OCI-LY3 (cell line): Measurements from ENCODE around the gene DPH3.
A peak's percentile ranks its signal among the peaks of the same experiment; 100 is the strongest.

ENCODE experiments used
- H2AFZ ChIP-seq: fragments of 200-600, 300-600 bp; shearing (Covaris generic); 2 replicates; pipeline ENCODE4 v1.6.0; 2014; ENCODE audit warnings: antibody characterized with exemption, low read depth, low read length
- H3K27ac ChIP-seq: fragments of 200-600, 300-600 bp; sonication (generic); 2 replicates; pipeline ENCODE4 v1.5.1; 2014; ENCODE audit warnings: mild to moderate bottlenecking, low read length, moderate library complexity, mixed read lengths
- H3K27me3 ChIP-seq: fragments of 200-600, 300-600 bp; sonication (generic); 2 replicates; pipeline ENCODE4 v1.6.1; 2014; ENCODE audit warnings: low read depth, low read length, mixed read lengths
- H3K36me3 ChIP-seq: fragments of 200-600, 300-600 bp; sonication (generic); replicated peaks from 2 replicates; pipeline ENCODE3; 2014; ENCODE audit warnings: low read depth, low read length, mixed read lengths
- H3K4me1 ChIP-seq: fragments of 300-600, 200-600 bp; sonication (generic); 2 replicates; pipeline ENCODE4 v1.6.1; 2014; ENCODE audit warnings: low read length, mixed read lengths
- H3K4me2 ChIP-seq: fragments of 200-600, 300-600 bp; sonication (generic); 2 replicates; pipeline ENCODE4 v1.6.1; 2014; ENCODE audit warnings: low read length, mixed read lengths
- H3K4me3 ChIP-seq: fragments of 300-600, 200-600 bp; sonication (generic); 2 replicates; pipeline ENCODE4 v1.5.1; 2014; ENCODE audit warnings: antibody characterized with exemption, mild to moderate bottlenecking, low read length, moderate library complexity
- H3K79me2 ChIP-seq: fragments of 300-600, 200-600 bp; shearing (Covaris generic); 2 replicates; pipeline ENCODE4 v1.6.1; 2014; ENCODE audit warnings: mild to moderate bottlenecking, low read length, mixed read lengths
- H3K9ac ChIP-seq: fragments of 300-600, 200-600 bp; shearing (Covaris generic); 2 replicates; pipeline ENCODE4 v1.6.0; 2014; ENCODE audit warnings: mild to moderate bottlenecking, low read length, moderate library complexity
- H3K9me3 ChIP-seq: fragments of 200-600, 300-600 bp; shearing (Covaris generic); 2 replicates; pipeline ENCODE4 v1.6.1; 2014; ENCODE audit warnings: low read length, mixed read lengths; ENCODE audit not compliant: insufficient read depth
- H4K20me1 ChIP-seq: fragments of 200-600, 300-600 bp; sonication (generic); 2 replicates; pipeline ENCODE4 v1.6.1; 2016; ENCODE audit warnings: low read length, mixed read lengths; ENCODE audit not compliant: insufficient read depth
- EZH2phosphoT487 ChIP-seq: fragments of 200-600 bp; shearing (Covaris generic); IDR thresholded peaks from 2 replicates; pipeline ENCODE4 v1.6.1; 2018; ENCODE audit warnings: antibody characterized with exemption, mixed run types, low read depth
- TF ChIP-seq, protein P1 (sequence below): fragments of 200-600, 300-600 bp; sonication (generic); IDR thresholded peaks from 2 replicates; pipeline ENCODE4 v1.5.1; 2014; ENCODE audit warnings: antibody characterized with exemption, low read length, low read depth

Gene DPH3

DNA sequence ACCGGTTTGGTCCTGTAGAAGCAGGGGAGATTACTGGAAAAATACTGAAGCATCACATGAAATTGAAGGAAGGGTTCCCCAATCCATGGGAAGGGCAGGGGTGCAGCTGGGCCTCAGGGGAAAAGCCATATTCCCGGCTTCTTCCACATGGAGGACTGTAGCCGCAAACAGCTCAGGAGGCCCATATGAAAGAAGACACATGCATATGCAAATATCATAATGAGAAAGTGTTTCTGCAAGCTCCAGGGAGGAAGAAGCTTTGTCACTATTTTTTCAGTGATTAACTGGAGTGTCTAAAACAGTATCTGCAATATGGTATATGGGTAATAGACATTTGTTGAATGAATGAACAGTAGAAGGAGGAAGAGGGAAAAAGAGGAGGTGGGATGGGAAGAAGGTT lies 19.1 kb downstream of the DPH3 start:
- H3K9me3 ChIP-seq = no peaks in the 10 kb centered on the region
- no peak overlapping the region for H3K4me3 ChIP-seq
- no peaks in the 10 kb centered on the region for H3K36me3 ChIP-seq
- no peak overlapping the region for H2AFZ ChIP-seq
- H4K20me1 ChIP-seq = no peaks in the 10 kb centered on the region
- H3K4me1 ChIP-seq = peaks cover 29% of the 10 kb centered on the region
- H3K9ac ChIP-seq = no peak overlapping the region
- H3K27ac ChIP-seq = no peak overlapping the region
- H3K79me2 ChIP-seq = no peaks in the 10 kb centered on the region
- TF ChIP-seq, protein P1, sequence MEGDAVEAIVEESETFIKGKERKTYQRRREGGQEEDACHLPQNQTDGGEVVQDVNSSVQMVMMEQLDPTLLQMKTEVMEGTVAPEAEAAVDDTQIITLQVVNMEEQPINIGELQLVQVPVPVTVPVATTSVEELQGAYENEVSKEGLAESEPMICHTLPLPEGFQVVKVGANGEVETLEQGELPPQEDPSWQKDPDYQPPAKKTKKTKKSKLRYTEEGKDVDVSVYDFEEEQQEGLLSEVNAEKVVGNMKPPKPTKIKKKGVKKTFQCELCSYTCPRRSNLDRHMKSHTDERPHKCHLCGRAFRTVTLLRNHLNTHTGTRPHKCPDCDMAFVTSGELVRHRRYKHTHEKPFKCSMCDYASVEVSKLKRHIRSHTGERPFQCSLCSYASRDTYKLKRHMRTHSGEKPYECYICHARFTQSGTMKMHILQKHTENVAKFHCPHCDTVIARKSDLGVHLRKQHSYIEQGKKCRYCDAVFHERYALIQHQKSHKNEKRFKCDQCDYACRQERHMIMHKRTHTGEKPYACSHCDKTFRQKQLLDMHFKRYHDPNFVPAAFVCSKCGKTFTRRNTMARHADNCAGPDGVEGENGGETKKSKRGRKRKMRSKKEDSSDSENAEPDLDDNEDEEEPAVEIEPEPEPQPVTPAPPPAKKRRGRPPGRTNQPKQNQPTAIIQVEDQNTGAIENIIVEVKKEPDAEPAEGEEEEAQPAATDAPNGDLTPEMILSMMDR = no peak
- no peak for TF ChIP-seq EZH2phosphoT487
- H3K27me3 ChIP-seq = no peaks in the 10 kb centered on the region
- peak overlapping the region; percentile 6; the same call in 1 of the 2 replicates for H3K4me2 ChIP-seq

DNA sequence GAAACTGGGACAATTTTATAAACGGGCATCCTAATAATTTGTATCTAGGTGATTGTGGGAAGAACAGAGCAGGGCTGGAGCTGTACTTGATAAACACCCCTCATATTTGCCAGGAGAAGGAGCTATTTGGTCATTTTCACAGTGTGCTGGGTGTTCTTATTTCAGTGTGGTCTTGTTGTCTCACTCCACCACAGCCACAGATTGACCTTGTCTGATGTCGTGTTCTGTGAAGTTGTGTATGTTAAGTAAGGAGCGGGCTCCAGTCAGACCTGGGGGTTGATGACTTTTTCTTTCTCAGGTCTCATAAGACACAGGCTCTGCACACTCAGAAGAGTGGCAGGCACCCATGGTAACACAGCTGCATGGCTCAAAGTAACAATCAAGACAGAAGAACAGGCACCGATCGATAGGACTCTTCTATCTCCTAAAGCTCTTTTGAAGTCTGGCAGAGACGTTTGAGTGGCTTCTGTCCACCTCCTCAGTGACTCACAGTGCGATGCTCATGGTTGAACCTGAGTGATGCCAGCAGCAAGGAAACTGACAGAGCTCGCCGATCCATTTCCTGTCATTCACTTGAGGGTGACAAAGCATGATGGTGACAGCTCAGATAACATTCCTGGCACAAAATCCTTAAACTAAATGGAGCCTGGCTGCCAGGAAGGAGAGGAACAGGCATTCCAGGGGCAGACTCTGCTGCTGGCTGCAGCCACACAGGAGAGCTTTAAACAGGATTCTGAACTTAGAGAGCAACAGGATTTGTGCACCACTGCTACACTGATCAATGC lies 20.8 kb downstream of the DPH3 start:
- H3K9me3 ChIP-seq = no peaks in the 10 kb centered on the region
- no peak overlapping the region for H3K27ac ChIP-seq
- H3K4me2 ChIP-seq = no peak overlapping the region
- no peaks in the 10 kb centered on the region for H3K79me2 ChIP-seq
- peaks cover 34% of the 10 kb centered on the region for H3K4me1 ChIP-seq
- H2AFZ ChIP-seq = no peak overlapping the region
- no peak for TF ChIP-seq EZH2phosphoT487
- TF ChIP-seq, protein P1 = no peak
- H3K36me3 ChIP-seq = no peaks in the 10 kb centered on the region
- no peak overlapping the region for H3K9ac ChIP-seq
- H3K27me3 ChIP-seq = no peaks in the 10 kb centered on the region
- H4K20me1 ChIP-seq = no peaks in the 10 kb centered on the region
- H3K4me3 ChIP-seq = no peak overlapping the region

DNA sequence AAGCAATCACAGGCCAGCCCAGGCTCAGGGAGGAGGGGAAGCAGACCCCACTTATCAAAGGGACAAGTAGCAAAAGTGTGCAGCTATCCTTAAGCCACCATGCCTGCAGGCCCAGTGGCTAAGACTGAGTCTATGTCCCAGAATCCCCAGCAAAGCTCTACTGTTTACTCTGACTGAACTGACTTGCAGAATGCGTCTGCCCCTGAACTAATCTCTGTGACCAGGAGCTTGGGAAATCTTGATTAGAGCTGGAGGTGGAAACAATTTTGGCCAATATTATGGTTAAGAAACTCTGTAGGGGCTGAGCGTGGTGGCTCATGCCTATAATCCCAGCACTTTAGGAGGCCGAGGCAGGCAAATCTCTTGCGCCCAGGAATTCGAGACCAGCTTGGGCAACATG lies 22.6 kb downstream of the DPH3 start:
- no peaks in the 10 kb centered on the region for H4K20me1 ChIP-seq
- no peak overlapping the region for H3K4me3 ChIP-seq
- H3K4me1 ChIP-seq = peaks cover 20% of the 10 kb centered on the region
- no peak overlapping the region for H2AFZ ChIP-seq
- no peaks in the 10 kb centered on the region for H3K9me3 ChIP-seq
- no peak overlapping the region for H3K9ac ChIP-seq
- H3K4me2 ChIP-seq = no peak overlapping the region
- no peak overlapping the region for H3K27ac ChIP-seq
- no peaks in the 10 kb centered on the region for H3K79me2 ChIP-seq
- no peaks in the 10 kb centered on the region for H3K27me3 ChIP-seq
- no peaks in the 10 kb centered on the region for H3K36me3 ChIP-seq
- TF ChIP-seq, protein P1 = no peak
- TF ChIP-seq EZH2phosphoT487 = no peak

DNA sequence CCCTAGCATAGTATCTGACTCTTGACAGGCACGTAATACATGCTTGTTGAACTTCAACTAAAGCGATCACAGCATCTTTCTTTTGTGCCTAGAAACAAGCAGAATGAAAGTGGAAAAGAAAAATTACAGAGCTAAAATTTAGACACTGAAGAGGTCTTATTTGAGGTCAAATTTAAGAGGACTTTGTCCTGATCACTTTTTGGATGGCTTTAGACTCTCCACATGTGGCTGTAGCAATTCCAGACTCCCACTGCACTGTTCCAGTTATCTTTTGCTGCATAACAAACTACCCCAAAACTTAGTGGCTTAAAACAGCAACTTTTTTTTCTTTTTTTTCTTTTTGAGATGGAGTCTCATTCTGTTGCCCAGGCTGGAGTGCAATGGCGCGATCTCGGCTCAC lies 23.5 kb downstream of the DPH3 start:
- H3K79me2 ChIP-seq = no peaks in the 10 kb centered on the region
- no peaks in the 10 kb centered on the region for H4K20me1 ChIP-seq
- H3K36me3 ChIP-seq = no peaks in the 10 kb centered on the region
- H3K27me3 ChIP-seq = no peaks in the 10 kb centered on the region
- H3K4me2 ChIP-seq = no peak overlapping the region
- H3K9me3 ChIP-seq = no peaks in the 10 kb centered on the region
- TF ChIP-seq EZH2phosphoT487 = no peak
- TF ChIP-seq, protein P1 = no peak
- H2AFZ ChIP-seq = no peak overlapping the region
- H3K4me1 ChIP-seq = peaks cover 17% of the 10 kb centered on the region
- no peak overlapping the region for H3K9ac ChIP-seq
- no peak overlapping the region for H3K27ac ChIP-seq
- no peak overlapping the region for H3K4me3 ChIP-seq
